ENCODE results near the gene OR1D5. TPM values are rescaled to one million over a fixed set of nuclear protein-coding genes. Genes with fewer than 3 reads are reported as not detected.

The OR1D5 gene
- total RNA-seq, 2 donors from 2014 or later: not detected

- Histone ChIP-seq H3K27ac (peak overlapping the region in 1 of 4 donors; percentile 10), H3K9me3 (no peaks in the 10 kb centered on the region), H3K27me3 (no peaks in the 10 kb centered on the region), H3K36me3 (replicated peaks in 1 of 2; ENCODE audit: insufficient read depth in 1 of 2, low read depth in 2 of 2) (peaks cover 0 to 17% of the 10 kb centered on the region in 2 donors), H3K4me3 (no peak overlapping the region), H3K4me1 (no peaks in the 10 kb centered on the region)
- 68 to 85% methylated on average over 7 of the region's 7 CpGs for WGBS, 2 donors
- no peak for ATAC-seq
- DNase-seq: no peak
- intact Hi-C loops (cut with DNase I): no loop called here
- no peak for TF ChIP-seq CTCF (IDR thresholded peaks at IDR 0.05)
- no peak for TF ChIP-seq POLR2A (IDR thresholded peaks at IDR 0.05)
Measured at GRCh38 chr17:3030096-3030495, 33.3 kb downstream of the OR1D5 start.

- no peak for ATAC-seq
- Histone ChIP-seq H3K36me3 (replicated peaks in 1 of 2; ENCODE audit: insufficient read depth in 1 of 2, low read depth in 2 of 2) (peaks cover 0 to 17% of the 10 kb centered on the region in 2 donors), H3K27ac (no peak overlapping the region), H3K27me3 (no peaks in the 10 kb centered on the region), H3K9me3 (no peaks in the 10 kb centered on the region), H3K4me1 (no peaks in the 10 kb centered on the region), H3K4me3 (no peak overlapping the region)
- peak in 1 of 4 donors; percentile 9 for DNase-seq
- TF ChIP-seq POLR2A (IDR thresholded peaks at IDR 0.05) (no peak), CTCF (IDR thresholded peaks at IDR 0.05) (no peak)
- intact Hi-C loops (cut with DNase I): no loop called here
- 81 to 88% methylated on average over 19 of the region's 19 CpGs for WGBS, 2 donors
Measured at GRCh38 chr17:3029213-3029913, 34.0 kb downstream of the OR1D5 start.

- no peak for ATAC-seq
- peak in 1 of 4 donors; percentile 4 for DNase-seq
- TF ChIP-seq POLR2A (IDR thresholded peaks at IDR 0.05): no peak
- no peak for TF ChIP-seq CTCF (IDR thresholded peaks at IDR 0.05)
- Histone ChIP-seq H3K9me3 (no peaks in the 10 kb centered on the region), H3K27me3 (no peaks in the 10 kb centered on the region), H3K4me3 (no peak overlapping the region), H3K36me3 (replicated peaks in 1 of 2; ENCODE audit: insufficient read depth in 1 of 2, low read depth in 2 of 2) (peaks cover 0 to 20% of the 10 kb centered on the region in 2 donors), H3K27ac (no peak overlapping the region), H3K4me1 (no peaks in the 10 kb centered on the region)
- intact Hi-C loops (cut with DNase I): no loop called here
- 85 to 93% methylated on average over 17 to 18 of the region's 18 CpGs for WGBS, 2 donors
Measured at GRCh38 chr17:3027786-3028532, 35.4 kb downstream of the OR1D5 start.

- no peaks in the 10 kb centered on the region for H3K27me3 ChIP-seq
- 86 to 87% methylated on average over 15 to 29 of the region's 31 CpGs for WGBS, 2 donors
- intact Hi-C loops (cut with DNase I): no loop called here
- no peaks in the 10 kb centered on the region for H3K4me1 ChIP-seq
- H3K27ac ChIP-seq: no peak overlapping the region
- peaks cover 0 to 23% of the 10 kb centered on the region in 2 donors for H3K36me3 ChIP-seq (replicated peaks in 1 of 2; ENCODE audit: insufficient read depth in 1 of 2, low read depth in 2 of 2)
- H3K9me3 ChIP-seq: no peaks in the 10 kb centered on the region
- no peak for DNase-seq
- H3K4me3 ChIP-seq: no peak overlapping the region
- TF ChIP-seq POLR2A (IDR thresholded peaks at IDR 0.05) (no peak), CTCF (IDR thresholded peaks at IDR 0.05) (no peak)
- no peak for ATAC-seq
Measured at GRCh38 chr17:3026856-3027751, 36.3 kb downstream of the OR1D5 start.

Data from body of pancreas (tissue), 4 donors.